Duodenal mucosa (tissue), 2 donors: Measurements from ENCODE around the gene SLC6A4.
"Not testable (repeated sequence)": the region's sequence is repeated elsewhere in the genome, so short reads cannot be mapped to it uniquely, and the experiment has no call there.

ENCODE experiments used
- H3K27ac ChIP-seq: one replicate; pipeline ENCODE4 v1.7.0; 2013; ENCODE audit warnings: low read depth, low read length
- H3K27me3 ChIP-seq, 2 donors: one replicate each; pipeline ENCODE4 v1.7.0; 2013; ENCODE audit warnings: low read length in 2 of 2, control low read depth in 1 of 2; ENCODE audit not compliant: insufficient read depth in 2 of 2, control insufficient read depth in 1 of 2
- H3K36me3 ChIP-seq, 2 donors: one replicate each; pipeline ENCODE4 v1.7.0; 2013; ENCODE audit warnings: low read length in 2 of 2, control low read depth in 1 of 2; ENCODE audit not compliant: insufficient read depth in 2 of 2, control insufficient read depth in 1 of 2
- H3K4me1 ChIP-seq, 2 donors: one replicate each; pipeline ENCODE4 v1.7.0; 2013; ENCODE audit warnings: low read length in 2 of 2, control low read depth in 1 of 2; ENCODE audit not compliant: insufficient read depth in 2 of 2, control insufficient read depth in 1 of 2
- H3K4me3 ChIP-seq, 2 donors: one replicate each; pipeline ENCODE4 v1.7.0; 2013; ENCODE audit warnings: low read length in 2 of 2, low read depth in 1 of 2
- H3K9ac ChIP-seq, 2 donors: one replicate each; pipeline ENCODE4 v1.7.0; 2013; ENCODE audit warnings: low read length in 2 of 2, low read depth in 1 of 2
- H3K9me3 ChIP-seq, 2 donors: one replicate each; pipeline ENCODE4 v1.7.0; 2013; ENCODE audit warnings: low read length in 2 of 2, control low read depth in 1 of 2; ENCODE audit not compliant: control insufficient read depth in 1 of 2

SLC6A4 gene

GRCh38 chr17:30212750-30213149 is 22.7 kb downstream of the SLC6A4 start:
- H3K4me3 ChIP-seq: no peak overlapping the region
- H3K36me3 ChIP-seq: peaks cover 0 to 7% of the 10 kb centered on the region in 2 donors
- H3K9me3 ChIP-seq: no peaks in the 10 kb centered on the region
- H3K27me3 ChIP-seq: no peaks in the 10 kb centered on the region
- no peak overlapping the region for H3K9ac ChIP-seq
- H3K4me1 ChIP-seq: no peaks in the 10 kb centered on the region
- no peak overlapping the region for H3K27ac ChIP-seq

DNA sequence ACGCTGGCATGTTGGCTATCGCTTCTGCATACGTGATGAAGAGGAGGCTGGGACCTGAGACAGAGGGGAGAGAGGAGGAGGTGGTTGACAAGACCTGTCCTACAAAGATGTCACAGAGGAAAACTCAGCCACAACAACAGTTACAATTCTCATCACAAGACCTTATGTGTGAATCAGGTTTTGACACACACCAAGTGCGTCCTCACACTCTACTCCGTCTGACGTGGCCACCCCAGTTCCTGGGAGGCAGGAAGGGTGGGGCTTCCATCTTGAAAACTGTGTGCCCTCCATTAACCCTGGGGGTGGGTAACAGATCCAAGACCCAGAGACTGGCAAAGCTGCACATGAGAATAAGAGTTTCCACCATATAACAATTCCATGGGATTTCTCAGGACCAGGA is 24.1 kb downstream of the SLC6A4 start:
- no peaks in the 10 kb centered on the region for H3K27me3 ChIP-seq
- no peaks in the 10 kb centered on the region for H3K9me3 ChIP-seq
- no peak overlapping the region for H3K27ac ChIP-seq
- H3K9ac ChIP-seq: no peak overlapping the region
- H3K36me3 ChIP-seq: no peaks in the 10 kb centered on the region
- no peaks in the 10 kb centered on the region for H3K4me1 ChIP-seq
- no peak overlapping the region for H3K4me3 ChIP-seq

DNA sequence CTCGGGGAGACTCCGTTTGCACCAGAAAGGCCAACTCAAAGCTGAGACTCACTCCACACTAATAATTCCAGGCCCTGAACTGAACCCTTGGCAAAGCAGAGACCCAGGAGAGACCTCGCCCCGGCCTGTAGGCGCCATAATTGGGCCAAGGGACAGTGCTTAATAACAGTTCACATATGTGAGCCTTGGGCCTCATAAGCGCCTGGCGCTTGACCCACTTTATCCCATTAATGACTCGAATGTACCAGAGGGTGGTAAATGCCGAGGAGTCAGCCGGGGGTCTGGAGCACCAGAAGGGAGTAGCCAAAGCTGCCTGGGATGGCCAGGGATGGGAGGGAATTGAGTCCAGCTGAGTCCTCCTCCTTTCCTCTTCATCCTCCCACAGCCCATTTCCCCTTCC is 24.6 kb downstream of the SLC6A4 start:
- Histone ChIP-seq H3K4me1 (no peaks in the 10 kb centered on the region), H3K36me3 (no peaks in the 10 kb centered on the region), H3K4me3 (no peak overlapping the region), H3K27ac (no peak overlapping the region), H3K9ac (no peak overlapping the region), H3K9me3 (no peaks in the 10 kb centered on the region), H3K27me3 (no peaks in the 10 kb centered on the region)

DNA sequence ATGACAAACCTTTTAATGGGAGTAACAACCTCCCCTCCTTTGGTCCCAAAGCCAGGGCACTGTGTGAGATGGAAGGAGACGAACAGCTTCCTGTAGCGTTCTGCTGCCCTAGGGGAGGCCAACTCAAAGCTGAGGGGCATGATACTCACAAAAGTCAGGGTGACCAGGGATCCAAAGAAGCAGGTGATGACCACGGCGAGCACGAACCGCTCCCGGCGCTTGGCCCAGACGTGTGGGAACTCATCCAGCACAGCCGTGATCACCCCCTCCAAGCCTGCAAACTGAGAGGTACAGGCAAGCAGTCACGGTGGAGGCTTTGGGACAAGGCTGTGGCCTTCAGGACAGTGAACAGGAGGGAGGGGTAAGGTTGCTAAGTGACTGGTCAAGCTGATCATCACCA is 25.1 kb downstream of the SLC6A4 start:
- H3K27me3 ChIP-seq: no peaks in the 10 kb centered on the region
- H3K27ac ChIP-seq: no peak overlapping the region
- H3K4me3 ChIP-seq: no peak overlapping the region
- no peaks in the 10 kb centered on the region for H3K4me1 ChIP-seq
- no peaks in the 10 kb centered on the region for H3K9me3 ChIP-seq
- no peaks in the 10 kb centered on the region for H3K36me3 ChIP-seq
- no peak overlapping the region for H3K9ac ChIP-seq

GRCh38 chr17:30209930-30210329 is 25.6 kb downstream of the SLC6A4 start:
- H3K9me3 ChIP-seq: no peaks in the 10 kb centered on the region

DNA sequence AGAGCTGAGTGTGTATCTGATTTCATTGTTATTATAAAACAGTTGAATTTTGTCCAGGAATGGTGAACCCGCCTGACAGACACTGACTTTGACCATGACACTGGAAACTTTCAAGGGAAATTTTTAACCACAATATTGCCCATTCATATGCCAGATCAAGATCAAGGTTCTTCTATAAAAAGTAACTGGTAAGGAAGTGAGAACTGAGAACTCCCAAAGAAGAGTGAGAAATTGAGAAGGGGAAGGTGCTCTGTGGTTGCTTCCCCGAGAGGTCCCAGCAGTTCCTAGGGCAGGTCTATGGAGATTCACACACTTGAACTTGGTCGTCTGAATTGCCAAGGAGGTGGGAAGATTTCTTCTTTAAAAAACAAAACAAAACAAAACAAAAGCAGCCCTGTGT is 27.3 kb downstream of the SLC6A4 start:
- H3K4me1 ChIP-seq: no peaks in the 10 kb centered on the region
- no peak overlapping the region for H3K9ac ChIP-seq
- no peak overlapping the region for H3K27ac ChIP-seq
- no peaks in the 10 kb centered on the region for H3K9me3 ChIP-seq
- no peaks in the 10 kb centered on the region for H3K36me3 ChIP-seq
- H3K27me3 ChIP-seq: no peaks in the 10 kb centered on the region
- no peak overlapping the region for H3K4me3 ChIP-seq

More at GRCh38 chr17:30209930-30210329, 25.6 kb downstream of the SLC6A4 start:
- H3K27me3 ChIP-seq: no peaks in the 10 kb centered on the region
- no peak overlapping the region for H3K9ac ChIP-seq
- H3K4me1 ChIP-seq: no peaks in the 10 kb centered on the region
- no peak overlapping the region for H3K27ac ChIP-seq
- no peak overlapping the region for H3K4me3 ChIP-seq
- no peaks in the 10 kb centered on the region for H3K36me3 ChIP-seq

DNA sequence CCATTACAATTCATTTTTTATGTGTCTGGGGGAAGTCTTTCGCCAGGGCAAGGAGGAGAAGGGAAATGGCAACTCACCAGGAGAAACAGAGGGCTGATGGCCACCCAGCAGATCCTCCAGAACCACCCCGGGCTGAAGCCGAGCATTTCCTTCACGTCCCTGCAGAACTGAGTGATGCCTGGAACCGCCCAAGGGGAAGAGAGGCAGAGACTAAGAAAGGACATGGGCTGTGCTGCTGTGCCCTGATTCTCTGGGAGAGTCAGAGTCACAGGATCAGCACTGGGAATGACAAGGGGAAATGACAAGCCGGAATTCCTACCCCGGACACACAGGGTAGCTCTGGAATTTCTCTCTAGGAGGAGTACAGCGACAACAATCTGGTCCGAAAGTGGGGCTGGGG is 27.8 kb downstream of the SLC6A4 start:
- H3K4me3 ChIP-seq: no peak overlapping the region
- H3K9ac ChIP-seq: no peak overlapping the region
- no peak overlapping the region for H3K27ac ChIP-seq
- H3K36me3 ChIP-seq: no peaks in the 10 kb centered on the region
- no peaks in the 10 kb centered on the region for H3K4me1 ChIP-seq
- H3K27me3 ChIP-seq: no peaks in the 10 kb centered on the region
- H3K9me3 ChIP-seq: no peaks in the 10 kb centered on the region

DNA sequence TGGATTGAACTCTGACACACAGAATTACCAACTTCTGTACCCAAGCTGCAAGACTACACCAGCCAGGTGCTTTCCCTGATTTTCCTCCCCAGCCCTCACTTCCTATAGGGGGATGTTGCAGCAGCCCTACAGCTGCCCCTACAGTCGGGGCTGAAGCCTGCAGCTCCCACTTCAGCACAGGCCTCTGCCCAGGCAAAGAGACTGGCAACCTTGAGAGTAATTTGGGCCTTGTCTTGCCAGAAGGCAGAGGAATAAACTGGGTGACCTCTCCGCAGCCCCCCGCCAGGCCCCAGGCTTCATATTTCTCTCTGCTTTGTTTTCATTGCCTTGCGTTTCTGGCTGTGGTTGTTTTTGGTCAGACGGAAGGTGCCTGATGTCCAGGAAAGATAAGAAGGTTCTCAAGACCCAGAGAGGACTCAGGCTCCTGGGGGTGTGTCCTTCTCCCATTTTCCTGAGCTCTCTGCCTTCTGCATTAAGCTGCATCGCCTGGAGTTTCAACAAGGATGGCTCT is 32.0 kb downstream of the SLC6A4 start:
- Histone ChIP-seq H3K4me1 (no peaks in the 10 kb centered on the region), H3K4me3 (no peak overlapping the region), H3K9me3 (no peaks in the 10 kb centered on the region), H3K27ac (no peak overlapping the region), H3K27me3 (no peaks in the 10 kb centered on the region), H3K9ac (no peak overlapping the region), H3K36me3 (no peaks in the 10 kb centered on the region)

- H3K27me3 ChIP-seq, H3K4me1 ChIP-seq: not testable (repeated sequence)
Observed at GRCh38 chr17:30200656-30201055, 34.8 kb downstream of the SLC6A4 start.

GRCh38 chr17:30200106-30200505 is 35.4 kb downstream of the SLC6A4 start:
- no peaks in the 10 kb centered on the region for H3K4me1 ChIP-seq
- no peak overlapping the region for H3K27ac ChIP-seq
- no peaks in the 10 kb centered on the region for H3K27me3 ChIP-seq
- H3K9ac ChIP-seq: no peak overlapping the region
- H3K9me3 ChIP-seq: no peaks in the 10 kb centered on the region
- no peak overlapping the region for H3K4me3 ChIP-seq
- H3K36me3 ChIP-seq: no peaks in the 10 kb centered on the region

More at GRCh38 chr17:30200656-30201055, 34.8 kb downstream of the SLC6A4 start:
- H3K27ac ChIP-seq, H3K9me3 ChIP-seq, H3K9ac ChIP-seq, H3K4me3 ChIP-seq, H3K36me3 ChIP-seq: not testable (repeated sequence)

DNA sequence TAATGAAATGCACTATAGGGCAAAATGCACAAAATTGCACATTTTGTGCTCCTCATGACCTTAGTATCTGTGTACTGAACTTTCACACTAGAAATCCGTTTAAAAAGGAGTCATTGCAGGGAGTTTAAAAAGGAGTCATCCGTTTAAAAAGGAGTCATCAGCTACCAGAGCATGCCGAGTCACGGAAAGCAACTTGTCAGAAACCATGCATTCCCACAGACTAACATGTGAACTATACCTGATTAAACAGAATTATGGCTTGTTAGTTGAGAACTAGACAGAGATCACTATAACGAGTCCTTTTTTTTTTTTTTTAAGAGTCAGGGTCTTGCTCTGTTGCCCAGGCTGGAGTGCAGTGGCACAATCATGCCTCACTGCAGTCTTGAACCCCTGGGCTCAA is 35.9 kb downstream of the SLC6A4 start:
- H3K9me3 ChIP-seq: no peaks in the 10 kb centered on the region
- no peak overlapping the region for H3K9ac ChIP-seq
- H3K36me3 ChIP-seq: no peaks in the 10 kb centered on the region
- H3K4me1 ChIP-seq: no peaks in the 10 kb centered on the region
- no peak overlapping the region for H3K27ac ChIP-seq
- no peaks in the 10 kb centered on the region for H3K27me3 ChIP-seq
- H3K4me3 ChIP-seq: no peak overlapping the region
